GM10266 (cell line): Measurements from ENCODE around the gene CFL2.

ENCODE experiments used
- DNase-seq: peaks from one replicate; pipeline ENCODE4 v3.0.0; 2012; ENCODE audit errors: extremely low spot score
- TF ChIP-seq, protein P1 (sequence below): IDR thresholded peaks from 2 replicates; pipeline ENCODE4 v1.5.1; 2012; ENCODE audit warnings: mild to moderate bottlenecking, low read depth; ENCODE audit not compliant: control insufficient read depth, insufficient read depth; ENCODE audit errors: missing control alignments

Gene CFL2

DNA sequence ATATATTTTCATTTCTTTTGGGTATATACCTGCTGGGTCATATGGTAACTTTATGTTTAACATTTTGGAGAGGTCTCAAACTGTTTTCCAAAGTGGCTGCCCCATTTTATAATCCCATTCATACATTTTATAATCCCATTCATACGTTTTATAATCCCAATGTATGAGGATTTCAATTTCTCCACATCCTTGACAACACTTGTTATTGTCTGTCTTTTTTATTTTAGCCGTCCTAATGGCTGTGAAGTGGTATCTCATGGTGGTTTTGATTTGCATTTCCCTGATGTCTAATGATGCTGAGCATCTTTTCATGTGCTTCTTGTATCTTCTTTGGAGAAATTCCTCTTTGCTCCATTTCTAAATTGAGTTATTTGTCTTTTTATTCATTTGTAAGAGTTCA, 6.7 kb upstream of the CFL2 start:
- TF ChIP-seq, protein P1, sequence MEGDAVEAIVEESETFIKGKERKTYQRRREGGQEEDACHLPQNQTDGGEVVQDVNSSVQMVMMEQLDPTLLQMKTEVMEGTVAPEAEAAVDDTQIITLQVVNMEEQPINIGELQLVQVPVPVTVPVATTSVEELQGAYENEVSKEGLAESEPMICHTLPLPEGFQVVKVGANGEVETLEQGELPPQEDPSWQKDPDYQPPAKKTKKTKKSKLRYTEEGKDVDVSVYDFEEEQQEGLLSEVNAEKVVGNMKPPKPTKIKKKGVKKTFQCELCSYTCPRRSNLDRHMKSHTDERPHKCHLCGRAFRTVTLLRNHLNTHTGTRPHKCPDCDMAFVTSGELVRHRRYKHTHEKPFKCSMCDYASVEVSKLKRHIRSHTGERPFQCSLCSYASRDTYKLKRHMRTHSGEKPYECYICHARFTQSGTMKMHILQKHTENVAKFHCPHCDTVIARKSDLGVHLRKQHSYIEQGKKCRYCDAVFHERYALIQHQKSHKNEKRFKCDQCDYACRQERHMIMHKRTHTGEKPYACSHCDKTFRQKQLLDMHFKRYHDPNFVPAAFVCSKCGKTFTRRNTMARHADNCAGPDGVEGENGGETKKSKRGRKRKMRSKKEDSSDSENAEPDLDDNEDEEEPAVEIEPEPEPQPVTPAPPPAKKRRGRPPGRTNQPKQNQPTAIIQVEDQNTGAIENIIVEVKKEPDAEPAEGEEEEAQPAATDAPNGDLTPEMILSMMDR, result no peak
- no peak for DNase-seq

DNA sequence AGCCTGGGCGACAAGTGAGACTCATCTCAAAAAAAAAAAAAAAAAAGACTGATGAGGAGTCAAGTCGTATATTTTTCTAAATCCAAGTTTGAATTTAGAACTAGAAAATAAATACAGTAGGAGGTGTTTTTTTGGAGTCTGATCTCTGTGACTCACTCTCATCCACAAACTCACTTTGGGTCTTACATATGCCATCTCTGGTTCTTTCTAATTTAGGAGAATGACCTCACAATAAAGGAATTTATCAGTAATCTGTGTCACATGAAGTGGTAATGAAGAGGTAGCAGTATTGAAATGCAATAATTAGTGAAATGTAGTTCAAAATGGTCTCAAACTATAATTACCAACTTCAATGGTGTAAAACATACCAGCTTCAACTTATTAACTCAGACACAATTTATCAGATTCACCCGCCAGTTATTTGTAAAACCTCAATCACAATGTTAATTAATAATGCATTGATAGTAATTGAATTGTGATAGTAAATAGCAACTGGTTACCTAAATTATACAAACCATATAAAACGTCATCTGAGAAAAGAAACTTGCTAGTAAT, 4.4 kb upstream of the CFL2 start:
- TF ChIP-seq, protein P1, result no peak
- no peak for DNase-seq

DNA sequence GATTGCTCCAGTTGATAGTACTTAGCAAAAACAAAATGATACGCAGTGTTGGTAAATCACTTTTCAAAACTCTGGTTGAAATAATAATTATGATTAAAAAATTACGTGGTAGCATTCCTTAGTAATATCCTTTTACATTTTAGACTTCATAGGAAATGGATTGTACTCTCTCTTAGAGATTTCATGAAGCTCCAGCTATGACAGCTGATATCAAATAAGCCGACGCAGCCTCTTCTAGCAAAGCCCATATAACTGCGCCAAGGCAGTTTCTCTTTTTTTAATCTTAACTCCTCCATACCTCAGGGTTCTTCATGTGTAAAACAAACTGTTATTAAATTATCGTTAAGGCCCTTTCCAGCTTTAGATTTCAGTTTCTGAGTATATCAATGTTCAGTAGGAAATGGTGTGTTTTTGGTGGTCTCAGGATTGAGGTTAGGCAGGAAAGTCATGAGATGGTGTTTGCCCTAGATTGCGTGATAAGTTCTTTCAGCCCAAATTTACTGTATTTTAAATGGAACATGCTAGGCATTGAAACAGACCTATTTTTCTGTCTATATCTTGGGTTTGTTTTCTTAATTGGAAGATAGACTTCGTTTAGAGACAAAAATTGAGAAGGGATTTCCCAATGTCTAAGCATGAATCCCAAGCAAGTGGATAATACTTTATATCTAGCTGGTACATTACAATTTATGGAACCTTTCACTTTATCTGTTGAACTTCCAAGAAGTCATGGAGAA, 902 bp upstream of the CFL2 start:
- no peak for DNase-seq
- TF ChIP-seq, protein P1, result no peak

DNA sequence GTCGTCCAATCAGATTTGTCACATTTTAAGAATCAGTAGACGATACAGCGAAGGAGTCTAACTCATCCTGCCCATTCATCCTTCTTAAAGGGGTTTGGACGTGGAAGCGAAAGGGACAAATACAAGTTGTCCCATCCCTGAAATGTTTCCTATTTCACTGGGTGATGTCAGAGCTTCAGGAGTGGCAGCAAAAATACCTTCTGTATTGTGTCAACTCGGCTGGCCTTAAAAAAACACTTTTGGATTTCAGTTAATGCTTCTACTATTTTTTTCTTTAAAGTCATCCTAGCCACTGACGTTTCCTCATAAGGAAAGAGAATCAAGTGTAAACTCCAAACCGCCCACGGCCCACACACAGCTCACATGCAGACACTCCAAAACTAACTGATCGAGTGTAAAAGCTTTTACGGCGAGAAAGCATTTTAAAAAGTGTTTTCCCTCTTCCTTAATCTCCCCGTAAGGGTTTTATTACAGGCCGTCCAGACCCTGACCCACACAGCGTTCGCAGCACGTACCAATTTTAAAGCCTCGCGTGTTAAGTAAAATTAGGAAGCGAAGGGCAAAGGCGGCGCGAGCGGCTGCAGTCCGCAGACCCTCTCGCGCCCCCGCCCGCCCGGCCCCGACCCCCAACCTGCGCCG, 593 bp downstream of the CFL2 start:
- peak; percentile 43 for DNase-seq
- TF ChIP-seq, protein P1, result no peak

DNA sequence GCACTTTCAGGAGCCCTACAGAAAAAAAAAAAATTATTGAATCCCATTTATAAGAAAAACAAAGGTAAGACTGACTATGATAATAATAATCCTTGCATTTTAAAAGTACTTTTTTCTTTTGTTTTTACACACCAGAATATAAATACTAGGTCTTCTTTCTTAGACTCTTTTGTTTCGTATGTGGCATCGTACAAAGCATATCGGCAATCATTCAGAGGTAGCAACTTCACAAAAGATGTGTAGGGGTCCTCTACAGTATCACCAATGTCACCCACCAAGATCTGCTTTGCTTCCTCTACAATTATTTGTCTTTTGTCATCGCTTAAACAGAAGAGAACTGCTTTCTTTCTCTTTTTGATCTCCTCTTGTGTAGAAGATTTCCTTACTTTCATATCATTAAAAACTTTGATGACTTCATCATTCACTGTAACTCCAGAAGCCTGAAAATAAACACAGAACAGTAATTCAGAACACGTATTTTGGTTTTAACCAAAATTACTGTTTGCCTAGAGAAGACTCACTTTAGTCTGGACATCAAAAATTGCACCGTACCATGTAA, 1.2 kb downstream of the CFL2 start:
- TF ChIP-seq, protein P1, result no peak
- DNase-seq, result no peak

DNA sequence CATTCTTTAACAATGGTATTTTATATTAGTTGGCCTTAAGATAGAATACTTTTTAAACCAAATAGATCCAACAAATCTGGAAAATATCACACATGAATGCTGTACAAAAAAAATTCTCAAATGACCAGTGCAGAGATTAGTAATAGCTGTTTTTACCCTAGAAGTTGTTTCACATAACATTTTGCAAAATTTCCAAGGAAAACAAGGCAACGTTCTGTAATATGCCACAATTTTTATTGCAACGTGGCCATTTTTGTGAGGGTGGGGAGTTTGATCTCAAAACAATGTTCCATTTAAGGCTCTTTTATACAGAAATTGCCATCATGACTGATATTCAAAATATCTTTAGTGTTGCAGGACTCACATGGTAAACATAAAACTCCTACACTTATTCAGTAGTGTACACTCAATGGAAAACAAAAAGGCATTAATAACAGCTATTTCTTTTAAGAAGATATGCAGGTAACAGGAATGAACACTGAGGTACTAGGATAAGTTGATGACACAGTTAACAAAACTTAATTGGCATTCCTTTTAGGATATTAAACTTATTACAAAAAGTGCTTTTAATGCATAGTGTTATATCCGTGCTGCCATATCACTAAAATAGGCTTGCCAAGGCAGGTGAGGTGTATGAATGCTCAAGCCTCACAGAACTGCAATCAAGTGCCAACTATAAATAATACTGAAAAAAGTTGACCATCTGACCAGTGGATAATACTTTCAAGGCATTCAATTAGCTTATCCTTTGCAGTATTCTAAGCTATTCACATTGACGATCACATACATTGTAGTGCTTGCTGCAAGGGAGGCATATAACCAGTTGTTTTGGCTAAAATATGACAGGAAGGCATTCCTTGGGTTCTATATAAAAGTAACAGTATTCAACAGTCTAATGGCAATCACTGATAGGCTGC, 2.3 kb downstream of the CFL2 start:
- TF ChIP-seq, protein P1, result no peak
- DNase-seq, result no peak
